Loucy (cell line): ENCODE measurements around the gene TSPAN9.
A peak's percentile ranks its signal among the peaks of the same experiment; 100 is the strongest.

Experiments used
- H2AFZ ChIP-seq: fragments of 200-600 bp; sonication (generic); 2 replicates; pipeline ENCODE4 v1.6.0; 2016; ENCODE audit warnings: antibody characterized with exemption, mild to moderate bottlenecking, low read length, moderate library complexity
- H3F3A ChIP-seq: fragments of 200-600 bp; 2 replicates; pipeline ENCODE4 v1.6.0; 2016; ENCODE audit warnings: antibody characterized with exemption, low read depth, mild to moderate bottlenecking
- H3K27me3 ChIP-seq: fragments of 200-600 bp; sonication (generic); 2 replicates; pipeline ENCODE4 v1.6.1; 2014; ENCODE audit warnings: low read length, mild to moderate bottlenecking; ENCODE audit not compliant: insufficient read depth, poor library complexity, severe bottlenecking
- H3K36me3 ChIP-seq: fragments of 200-600 bp; sonication (generic); 2 replicates; pipeline ENCODE4 v1.6.1; 2016; ENCODE audit warnings: low read length; ENCODE audit not compliant: insufficient read depth
- H3K4me1 ChIP-seq: fragments of 200-600 bp; sonication (generic); 2 replicates; pipeline ENCODE4 v1.5.1; 2014; ENCODE audit warnings: low read length, mild to moderate bottlenecking; ENCODE audit not compliant: insufficient read depth, poor library complexity, severe bottlenecking
- H3K4me2 ChIP-seq: fragments of 200-600 bp; sonication (generic); 2 replicates; pipeline ENCODE4 v1.6.0; 2014; ENCODE audit warnings: antibody characterized with exemption, low read length, low read depth, mild to moderate bottlenecking; ENCODE audit not compliant: poor library complexity, severe bottlenecking
- H3K4me3 ChIP-seq: fragments of 200-600 bp; sonication (generic); 2 replicates; pipeline ENCODE4 v1.5.1; 2014; ENCODE audit warnings: low read length, mild to moderate bottlenecking, mixed read lengths; ENCODE audit not compliant: poor library complexity, severe bottlenecking
- H3K79me2 ChIP-seq: fragments of 200-600 bp; sonication (generic); 2 replicates; pipeline ENCODE4 v1.6.1; 2014; ENCODE audit warnings: low read length; ENCODE audit not compliant: insufficient read depth
- H3K9ac ChIP-seq: fragments of 200-600 bp; sonication (generic); 2 replicates; pipeline ENCODE4 v1.6.0; 2014; ENCODE audit warnings: mild to moderate bottlenecking, low read depth, low read length, moderate library complexity; ENCODE audit not compliant: poor library complexity, severe bottlenecking
- H3K9me2 ChIP-seq: fragments of 200-600 bp; sonication (generic); replicated peaks from 2 replicates; pipeline ENCODE4 v1.6.1; 2016; ENCODE audit warnings: low read depth, low read length, mixed read lengths
- H3K9me3 ChIP-seq: fragments of 200-600 bp; sonication (generic); 2 replicates; pipeline ENCODE4 v1.6.1; 2014; ENCODE audit warnings: mild to moderate bottlenecking, antibody characterized with exemption, low read length, low read depth; ENCODE audit not compliant: insufficient read depth
- H4K20me1 ChIP-seq: fragments of 200-600 bp; sonication (generic); 2 replicates; pipeline ENCODE4 v1.6.0; 2014; ENCODE audit warnings: antibody characterized with exemption, low read length, mild to moderate bottlenecking; ENCODE audit not compliant: insufficient read depth, poor library complexity, severe bottlenecking
- CTCF ChIP-seq: fragments of 200-600 bp; sonication (generic); conservative IDR thresholded peaks from 2 replicates; pipeline ENCODE4 v1.5.1; 2014; ENCODE audit warnings: mild to moderate bottlenecking, antibody characterized with exemption, low read length
- EZH2phosphoT487 ChIP-seq: fragments of 200-600 bp; IDR thresholded peaks from 2 replicates; pipeline ENCODE4 v1.6.1; 2018; ENCODE audit warnings: antibody characterized with exemption, mild to moderate bottlenecking, moderate library complexity, borderline replicate concordance

TSPAN9 gene

GRCh38 chr12:3319723-3320492, 242.7 kb downstream of the TSPAN9 start:
- Histone ChIP-seq H3K4me2 (no peak overlapping the region), H4K20me1 (no peaks in the 10 kb centered on the region), H3K79me2 (no peaks in the 10 kb centered on the region), H3K36me3 (no peaks in the 10 kb centered on the region), H3K4me1 (no peaks in the 10 kb centered on the region), H3K9ac (no peak overlapping the region), H3F3A (no peaks in the 10 kb centered on the region), H3K4me3 (no peak overlapping the region), H2AFZ (no peak overlapping the region), H3K9me3 (no peaks in the 10 kb centered on the region), H3K27me3 (no peaks in the 10 kb centered on the region), H3K9me2 (no peaks in the 10 kb centered on the region)
- 0 out of 2 replicates have a peak, but pooled peaks have one; percentile 27 for TF ChIP-seq CTCF
- TF ChIP-seq EZH2phosphoT487, result no peak

- no peak overlapping the region for H3K9ac ChIP-seq
Measured at GRCh38 chr12:3320881-3321509, 243.8 kb downstream of the TSPAN9 start.

GRCh38 chr12:3321881-3322280, 244.7 kb downstream of the TSPAN9 start:
- TF ChIP-seq EZH2phosphoT487 (no peak), CTCF (no peak)
- no peaks in the 10 kb centered on the region for H3K27me3 ChIP-seq
- no peaks in the 10 kb centered on the region for H3K9me2 ChIP-seq

More at GRCh38 chr12:3320881-3321509, 243.8 kb downstream of the TSPAN9 start:
- Histone ChIP-seq H4K20me1 (no peaks in the 10 kb centered on the region), H3K79me2 (no peaks in the 10 kb centered on the region), H2AFZ (no peak overlapping the region), H3K9me2 (no peaks in the 10 kb centered on the region), H3F3A (no peaks in the 10 kb centered on the region), H3K4me1 (no peaks in the 10 kb centered on the region), H3K36me3 (no peaks in the 10 kb centered on the region), H3K4me3 (no peak overlapping the region), H3K9me3 (no peaks in the 10 kb centered on the region), H3K4me2 (no peak overlapping the region), H3K27me3 (no peaks in the 10 kb centered on the region)
- TF ChIP-seq EZH2phosphoT487 (no peak), CTCF (no peak)

More at GRCh38 chr12:3321881-3322280, 244.7 kb downstream of the TSPAN9 start:
- no peaks in the 10 kb centered on the region for H3F3A ChIP-seq
- H3K9ac ChIP-seq, result no peak overlapping the region
- no peak overlapping the region for H3K4me2 ChIP-seq
- H3K9me3 ChIP-seq, result no peaks in the 10 kb centered on the region
- H4K20me1 ChIP-seq, result no peaks in the 10 kb centered on the region
- H2AFZ ChIP-seq, result no peak overlapping the region
- H3K4me1 ChIP-seq, result no peaks in the 10 kb centered on the region
- H3K36me3 ChIP-seq, result no peaks in the 10 kb centered on the region
- no peak overlapping the region for H3K4me3 ChIP-seq
- no peaks in the 10 kb centered on the region for H3K79me2 ChIP-seq
